NCI-H748 treated with DMSO at 0.1 percent for 48 hours (cell line): ENCODE results near the gene EIF6.
A peak's percentile ranks its signal among the peaks of the same experiment; 100 is the strongest.
"Not testable (repeated sequence)": the region's sequence is repeated elsewhere in the genome, so short reads cannot be mapped to it uniquely, and the experiment has no call there.

ENCODE experiments used
- DNase-seq: peaks from one replicate; lab custom pipeline; 2025; lab: John Stamatoyannopoulos, UW

The EIF6 gene

DNA sequence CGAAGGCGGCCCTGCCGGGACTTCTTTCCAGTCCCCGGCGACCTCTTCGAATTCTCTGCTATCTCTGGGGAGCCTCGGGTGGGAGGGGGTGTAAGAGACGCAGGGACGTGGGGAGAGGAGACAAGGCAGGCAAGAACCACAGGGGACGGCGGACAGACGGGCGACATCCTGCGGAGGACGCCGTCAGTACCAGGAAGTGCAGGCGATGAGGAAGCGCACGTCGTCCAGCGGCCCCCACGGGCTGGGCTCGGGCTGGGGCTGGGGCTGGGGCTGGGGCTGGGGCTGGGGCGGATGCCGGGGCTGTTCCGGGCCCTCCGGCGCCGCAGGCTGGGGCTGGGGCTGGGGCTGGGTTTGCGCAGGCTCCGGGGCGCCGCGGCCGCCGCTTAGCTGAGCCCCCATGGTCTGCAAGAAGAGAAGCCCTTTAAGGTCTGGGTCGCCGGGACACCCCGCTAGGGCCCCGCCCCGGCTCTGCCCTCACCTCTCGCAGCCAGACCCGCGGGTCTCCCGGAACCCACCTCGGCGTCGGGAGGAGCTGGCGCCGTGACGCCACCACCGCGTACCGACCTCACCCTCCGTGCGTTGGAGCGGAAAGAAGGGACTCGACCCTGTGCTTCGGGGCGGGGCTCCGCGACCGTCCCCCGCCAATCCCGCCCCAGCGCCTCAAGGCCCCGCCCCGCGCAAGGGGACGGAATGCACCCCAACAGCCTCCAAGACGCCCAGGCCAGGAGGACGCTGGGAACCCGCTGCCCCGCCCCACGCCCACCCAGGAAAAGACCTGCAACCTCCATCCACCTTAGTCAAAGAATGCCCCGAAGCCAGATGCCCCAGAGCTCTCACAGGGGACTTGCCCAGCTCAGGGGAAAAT, 6.8 kb downstream of the EIF6 start, which contains the start of gene MMP24OS:
Gene MMP24OS (minus strand): TSS at position 592 of the 865 bp plus-strand sequence. CDS start 193 bp downstream, at position 399.
- DNase-seq: peak; percentile 76

DNA sequence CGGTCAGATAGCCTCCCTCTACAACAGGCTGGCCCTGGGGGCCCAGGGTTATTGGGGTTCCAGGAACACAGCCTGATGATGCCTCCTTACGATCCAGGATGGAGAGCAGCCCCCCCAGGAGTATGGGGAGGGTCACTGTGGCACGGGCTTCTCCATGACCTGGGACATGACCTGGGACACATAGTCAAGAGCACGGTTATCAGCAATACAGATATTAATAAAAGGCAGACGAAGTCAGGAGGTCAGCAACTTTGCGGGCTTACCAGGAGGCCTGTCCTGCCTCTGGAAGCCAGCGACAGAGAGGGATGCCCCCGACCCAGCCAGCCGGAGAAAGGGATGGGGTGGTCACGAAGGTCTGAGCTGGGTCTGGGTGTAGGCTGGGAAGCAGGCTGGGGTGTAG, 7.4 kb downstream of the EIF6 start:
- DNase-seq: no peak

DNA sequence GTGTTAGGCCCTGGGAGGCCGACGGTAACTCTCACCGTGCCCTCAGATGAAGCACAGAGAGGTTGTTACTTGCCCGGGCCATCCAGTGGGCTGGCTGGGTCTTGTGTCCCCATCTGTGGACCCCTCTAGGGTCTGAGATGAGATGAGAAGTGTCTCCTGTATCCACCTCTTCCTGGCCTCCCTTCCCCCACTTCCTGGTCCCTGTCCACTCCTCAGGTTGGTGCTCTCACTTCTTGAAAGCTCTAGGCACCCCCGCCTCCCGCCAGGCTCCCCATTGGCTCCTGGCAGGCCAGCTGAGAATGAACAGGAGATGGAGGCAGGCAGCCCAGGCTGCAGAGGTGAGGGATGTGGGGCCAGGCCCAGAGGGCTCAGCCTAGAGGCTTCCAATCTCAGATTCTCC, 8.2 kb downstream of the EIF6 start:
- no peak for DNase-seq

DNA sequence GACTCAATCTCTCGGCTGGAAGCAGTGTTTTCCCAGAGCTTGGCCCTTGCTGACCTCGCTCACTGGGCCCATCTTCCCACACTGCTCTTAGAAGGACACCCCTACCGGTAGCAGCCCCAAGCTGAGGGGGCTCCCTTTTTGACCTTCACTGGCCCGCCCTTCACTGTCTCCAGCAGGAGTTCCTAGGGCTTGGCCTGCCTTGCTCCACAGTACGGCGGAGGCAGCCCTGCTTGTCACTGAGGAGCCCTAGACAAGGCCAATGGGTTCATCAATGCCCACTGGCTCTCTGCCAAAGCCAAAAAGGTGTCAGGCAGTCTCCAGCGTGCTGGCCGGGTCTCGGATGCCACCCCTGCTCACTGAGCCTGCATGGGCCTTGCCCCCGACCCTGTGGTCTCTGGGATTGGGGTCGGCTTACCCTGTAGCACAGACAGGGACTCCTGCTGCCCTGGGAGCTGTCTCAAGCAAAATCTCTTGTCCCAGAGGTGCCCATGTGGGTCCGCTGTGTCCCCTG, 8.8 kb downstream of the EIF6 start:
- no peak for DNase-seq

DNA sequence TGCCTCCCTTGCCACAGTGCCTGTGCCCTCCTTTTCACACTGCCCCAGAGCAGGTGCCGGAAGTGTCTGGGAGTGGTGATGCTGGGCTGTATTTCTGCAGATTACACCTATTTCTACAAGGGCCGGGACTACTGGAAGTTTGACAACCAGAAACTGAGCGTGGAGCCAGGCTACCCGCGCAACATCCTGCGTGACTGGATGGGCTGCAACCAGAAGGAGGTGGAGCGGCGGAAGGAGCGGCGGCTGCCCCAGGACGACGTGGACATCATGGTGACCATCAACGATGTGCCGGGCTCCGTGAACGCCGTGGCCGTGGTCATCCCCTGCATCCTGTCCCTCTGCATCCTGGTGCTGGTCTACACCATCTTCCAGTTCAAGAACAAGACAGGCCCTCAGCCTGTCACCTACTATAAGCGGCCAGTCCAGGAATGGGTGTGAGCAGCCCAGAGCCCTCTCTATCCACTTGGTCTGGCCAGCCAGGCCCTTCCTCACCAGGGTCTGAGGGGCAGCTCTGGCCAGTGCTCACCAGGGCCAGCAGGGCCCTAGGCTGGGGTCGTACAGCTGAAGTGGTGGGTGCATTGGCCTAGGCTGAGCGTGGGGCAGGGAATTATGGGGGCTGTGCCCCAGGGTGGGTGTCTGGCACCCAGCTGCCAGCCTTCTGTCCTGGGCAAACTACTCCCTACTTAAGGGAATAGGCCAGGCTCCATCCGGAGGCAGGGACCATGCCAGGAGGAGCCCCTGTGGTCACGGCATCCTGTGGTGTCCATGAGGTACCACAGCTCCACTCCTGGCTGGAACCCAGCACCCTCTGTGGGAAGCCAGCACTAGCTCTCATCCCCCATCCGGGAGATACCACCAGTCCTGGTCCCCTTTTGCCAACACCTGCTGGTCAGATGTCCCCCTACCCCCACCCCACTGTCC, 10.1 kb downstream of the EIF6 start:
- DNase-seq: no peak

DNA sequence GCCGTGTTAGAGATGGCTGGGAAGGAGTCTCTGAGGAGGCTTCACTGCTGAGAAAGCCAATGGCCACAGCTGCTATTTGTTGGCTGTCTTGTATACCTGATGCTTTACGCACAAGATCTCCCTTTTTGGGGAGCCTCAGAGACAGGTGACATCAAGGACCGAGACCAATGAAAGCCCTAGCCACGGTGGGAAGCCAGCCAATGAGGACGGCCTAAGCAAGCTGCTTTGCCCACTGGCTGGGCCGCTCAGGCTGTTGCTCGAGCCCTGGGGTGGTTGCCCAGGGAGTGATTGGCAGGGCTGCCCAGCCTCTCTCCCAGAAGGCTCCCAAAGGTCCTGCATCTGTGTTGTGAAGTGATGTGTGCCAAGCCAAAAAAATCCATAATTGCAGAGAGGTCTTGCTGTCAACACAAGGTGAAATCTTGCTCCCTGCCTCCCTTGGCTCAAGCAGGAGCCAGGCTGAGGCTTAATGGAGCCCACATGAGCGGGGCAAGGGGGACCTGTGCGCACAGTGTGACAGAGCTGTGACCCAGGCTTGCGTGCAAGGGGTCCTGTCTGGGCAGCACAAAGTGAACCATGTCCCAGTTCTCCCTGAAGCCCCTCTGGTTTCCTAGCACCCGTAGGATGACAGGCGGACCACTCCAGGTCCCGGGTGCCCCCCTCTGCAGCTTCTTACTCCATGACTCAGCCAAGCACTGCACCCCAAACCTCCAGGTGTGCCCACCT, 11.0 kb downstream of the EIF6 start:
- DNase-seq: no peak

DNA sequence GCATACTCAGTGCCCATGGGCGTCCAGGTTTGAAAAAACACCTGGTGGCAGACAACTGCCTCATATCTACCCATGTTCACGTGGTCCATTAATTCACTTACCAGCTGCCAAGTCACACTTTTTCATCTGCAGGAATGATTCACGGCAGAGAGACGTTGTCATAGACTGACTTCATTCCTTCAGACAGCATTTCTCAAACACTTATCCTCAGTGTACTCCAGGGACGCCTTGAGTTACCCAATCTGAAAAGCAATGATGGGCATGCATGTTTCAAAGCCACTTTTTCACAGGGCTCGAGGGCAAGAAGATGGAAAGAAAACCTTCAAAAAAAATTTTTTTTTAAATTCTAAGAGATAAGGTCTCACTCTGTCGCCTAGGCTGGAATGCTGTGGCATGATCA, 12.7 kb downstream of the EIF6 start:
- DNase-seq: no peak

DNA sequence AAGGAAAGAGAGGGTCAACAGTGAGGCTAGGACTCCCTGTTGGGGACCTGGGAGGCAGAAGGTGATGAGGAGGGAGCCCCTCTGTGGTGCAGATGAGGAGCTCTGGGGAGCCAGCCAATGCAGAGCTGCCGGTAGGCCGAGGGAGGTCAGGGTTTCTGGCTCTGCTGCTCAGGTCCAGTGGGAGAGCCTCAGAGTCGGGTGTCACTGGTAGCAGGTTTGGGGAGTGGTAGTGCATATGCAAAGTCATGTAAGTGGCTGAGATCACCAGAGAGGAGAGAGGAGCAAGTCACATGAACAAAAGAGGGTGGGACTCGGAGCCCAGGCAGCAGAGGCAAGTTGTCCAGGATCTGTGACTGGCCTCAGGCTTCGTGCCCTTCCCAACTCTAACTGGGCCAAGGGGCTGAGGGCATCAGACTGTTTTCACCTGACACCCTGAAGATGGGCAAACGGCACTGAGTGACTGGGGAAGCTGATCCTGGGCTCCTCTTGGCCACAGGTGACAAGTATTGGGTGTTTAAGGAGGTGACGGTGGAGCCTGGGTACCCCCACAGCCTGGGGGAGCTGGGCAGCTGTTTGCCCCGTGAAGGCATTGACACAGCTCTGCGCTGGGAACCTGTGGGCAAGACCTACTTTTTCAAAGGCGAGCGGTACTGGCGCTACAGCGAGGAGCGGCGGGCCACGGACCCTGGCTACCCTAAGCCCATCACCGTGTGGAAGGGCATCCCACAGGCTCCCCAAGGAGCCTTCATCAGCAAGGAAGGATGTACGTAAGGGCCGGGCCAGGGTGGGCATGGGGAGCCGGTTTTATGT, 13.3 kb downstream of the EIF6 start:
- no peak for DNase-seq

DNA sequence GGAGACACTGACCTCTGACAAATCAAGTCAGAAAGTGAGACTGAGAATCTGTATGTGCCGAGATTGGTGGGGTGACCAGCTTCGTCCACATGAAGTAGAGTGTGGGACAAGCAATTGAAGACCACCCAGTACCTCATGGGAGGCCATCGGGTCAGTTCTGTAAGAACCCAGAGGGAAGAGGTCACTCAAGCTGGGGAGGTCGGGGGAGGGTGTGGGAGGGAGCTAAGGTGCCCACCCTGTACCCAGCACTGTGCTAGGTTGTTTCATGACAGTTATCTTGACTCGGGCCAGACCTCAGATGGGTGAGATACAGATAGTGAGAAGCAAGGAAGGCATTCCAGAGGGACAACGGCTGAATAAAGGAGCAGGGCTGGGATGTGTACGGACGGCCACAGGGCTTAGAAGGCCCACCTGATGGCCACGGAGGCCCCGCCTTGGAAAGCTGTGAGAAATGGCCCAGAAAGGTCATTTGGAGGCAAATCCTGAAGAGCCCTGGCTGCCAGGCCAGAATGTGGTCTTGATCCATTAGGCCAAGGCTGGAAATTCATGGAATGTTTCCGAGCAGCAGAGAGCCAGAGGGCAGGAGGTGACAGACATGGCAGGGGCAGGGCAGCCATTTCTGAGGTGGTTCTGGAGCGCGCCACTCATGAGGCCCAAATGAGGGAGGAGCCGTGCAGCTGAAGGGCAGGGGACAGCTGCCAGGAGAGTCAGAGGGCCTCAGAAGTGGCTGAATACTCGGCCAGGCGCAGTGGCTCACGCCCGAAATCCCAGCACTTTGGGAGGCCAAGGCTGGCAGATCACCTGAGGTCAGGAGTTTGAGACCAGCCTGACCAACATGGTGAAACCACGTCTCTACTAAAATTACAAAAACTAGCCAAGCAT, 14.3 kb downstream of the EIF6 start:
- no peak for DNase-seq

DNA sequence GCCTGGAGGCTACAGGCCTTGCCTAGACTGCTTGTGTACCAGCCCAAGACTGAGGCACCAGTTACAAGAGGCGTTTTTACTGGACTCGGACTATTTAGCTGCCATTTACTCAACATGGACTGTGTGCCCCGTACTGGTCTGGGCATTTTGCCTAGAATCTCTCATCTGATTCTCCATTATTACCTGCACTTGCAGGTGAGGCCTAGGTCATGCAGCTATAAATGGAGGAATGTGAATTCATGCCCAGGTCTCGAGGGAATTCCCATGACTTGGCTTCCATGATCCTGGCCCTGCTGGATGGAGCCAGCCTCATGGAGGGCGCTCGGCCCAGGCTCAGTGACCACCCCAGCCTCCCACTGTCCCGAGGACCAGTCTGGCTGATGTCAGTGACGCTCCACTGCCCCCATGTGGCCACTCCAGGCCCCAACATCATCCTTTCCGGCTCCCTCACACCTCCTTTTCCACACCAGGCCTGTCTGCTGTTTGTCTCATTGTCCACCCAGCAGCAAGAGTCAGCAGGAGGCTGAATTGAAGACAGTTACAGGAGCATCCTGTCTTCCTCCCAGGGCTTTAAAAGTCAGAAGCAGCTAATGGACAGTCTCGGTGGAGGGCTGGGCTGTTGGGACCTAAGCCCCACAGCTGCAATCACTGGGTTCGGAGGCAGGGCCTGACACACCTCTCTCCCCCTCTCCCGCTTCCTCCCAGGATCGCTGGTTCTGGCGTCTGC, 15.4 kb downstream of the EIF6 start:
- DNase-seq: peak; percentile 9

DNA sequence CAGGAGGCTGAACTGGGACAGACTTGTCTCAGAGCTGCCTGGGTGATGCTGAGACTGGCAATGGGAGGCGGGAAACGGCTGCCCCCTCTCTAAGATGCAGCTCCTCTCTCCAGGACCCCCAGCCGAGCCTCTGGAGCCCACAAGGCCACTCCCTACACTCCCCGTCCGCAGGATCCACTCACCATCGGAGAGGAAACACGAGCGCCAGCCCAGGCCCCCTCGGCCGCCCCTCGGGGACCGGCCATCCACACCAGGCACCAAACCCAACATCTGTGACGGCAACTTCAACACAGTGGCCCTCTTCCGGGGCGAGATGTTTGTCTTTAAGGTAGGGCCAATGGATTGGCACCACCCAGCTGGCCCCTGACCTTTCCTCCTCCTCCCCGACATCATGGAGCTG, 17.5 kb downstream of the EIF6 start:
- DNase-seq: no peak

DNA sequence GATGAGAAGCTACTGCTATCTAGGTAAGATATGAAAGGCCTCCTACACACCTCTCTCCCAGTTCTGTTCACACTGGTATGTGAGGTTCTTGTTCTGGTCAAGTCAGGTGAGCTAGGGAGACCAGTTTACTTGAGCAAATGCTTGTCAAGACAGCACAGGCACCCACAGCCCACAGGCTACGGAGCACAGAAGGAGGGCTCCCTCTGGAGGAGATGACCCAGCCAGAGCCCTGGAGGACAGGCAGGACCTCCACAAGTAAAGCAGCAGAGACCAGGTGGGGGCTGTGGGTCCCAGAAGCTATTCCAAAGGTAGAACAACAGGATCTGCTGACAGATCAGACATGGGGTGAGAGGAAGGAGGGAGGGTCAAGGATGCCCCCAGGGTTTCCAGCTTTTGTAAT, 19.8 kb downstream of the EIF6 start:
- no peak for DNase-seq

DNA sequence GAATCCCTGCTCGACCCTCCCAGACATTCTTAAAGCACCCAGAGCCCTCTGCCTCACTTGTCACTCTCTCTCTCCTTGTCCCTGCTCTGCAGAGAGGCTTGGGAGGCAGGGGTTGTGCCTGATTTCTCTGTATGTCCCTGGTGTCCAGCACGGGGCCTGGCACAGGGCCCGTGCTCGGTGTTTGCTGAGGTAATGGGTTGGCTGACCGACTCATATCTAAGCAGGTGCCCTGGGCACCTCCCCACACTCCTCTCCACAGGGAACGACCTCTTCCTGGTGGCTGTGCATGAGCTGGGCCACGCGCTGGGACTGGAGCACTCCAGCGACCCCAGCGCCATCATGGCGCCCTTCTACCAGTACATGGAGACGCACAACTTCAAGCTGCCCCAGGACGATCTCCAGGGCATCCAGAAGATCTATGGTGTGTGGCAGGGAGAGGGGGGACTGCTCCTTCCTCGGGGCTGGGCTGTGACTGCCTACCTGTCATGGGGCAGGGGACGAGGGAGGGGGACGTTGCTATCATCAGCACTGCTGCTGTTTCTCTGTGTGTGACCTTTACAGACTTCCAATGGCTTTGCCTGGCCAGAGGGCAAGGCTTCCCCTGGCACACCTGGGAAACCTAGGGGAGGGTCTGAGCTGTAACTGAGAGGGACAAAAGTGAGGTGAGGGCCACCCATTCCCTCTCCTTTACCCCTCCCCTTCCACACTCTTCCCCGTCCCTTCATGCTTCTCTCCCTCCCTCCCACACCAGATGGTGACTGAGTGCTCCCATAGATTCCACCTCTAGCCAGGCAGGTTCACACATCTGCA, 20.8 kb downstream of the EIF6 start:
- DNase-seq: no peak

DNA sequence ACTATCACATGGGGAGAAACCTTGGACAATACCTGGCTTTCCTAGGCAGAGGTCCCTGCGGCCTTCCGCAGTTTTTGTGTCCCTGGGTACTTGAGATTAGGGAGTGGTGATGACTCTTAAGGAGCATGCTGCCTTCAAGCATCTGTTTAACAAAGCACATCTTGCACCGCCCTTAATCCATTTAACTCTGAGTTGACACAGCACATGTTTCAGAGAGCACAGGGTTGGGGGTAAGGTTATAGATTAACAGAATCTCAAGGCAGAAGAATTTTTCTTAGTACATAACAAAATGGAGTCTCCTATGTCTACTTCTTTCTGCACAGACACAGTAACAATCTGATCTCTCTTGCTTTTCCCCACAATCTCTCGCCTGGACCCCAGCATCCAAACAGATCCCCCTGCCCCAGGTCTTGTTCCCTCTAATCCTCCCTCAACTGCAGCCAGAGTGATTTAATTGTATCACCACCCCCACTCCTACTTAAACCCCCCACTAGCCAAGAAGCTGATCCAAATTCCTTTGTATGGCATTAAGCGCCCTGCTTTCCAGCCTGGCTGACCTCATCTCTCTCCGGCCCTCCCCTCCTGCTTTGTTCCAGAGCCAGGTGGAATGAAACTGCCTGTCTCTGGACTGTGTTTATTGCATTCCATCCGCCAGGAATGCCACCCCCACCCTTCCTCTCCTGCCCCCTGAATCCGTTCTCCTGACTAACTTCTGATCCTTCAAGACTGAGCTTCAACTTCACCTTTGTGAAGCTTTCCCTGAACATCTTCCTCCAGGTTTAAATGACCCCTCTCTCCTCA, 21.6 kb downstream of the EIF6 start:
- not testable (repeated sequence) for DNase-seq

DNA sequence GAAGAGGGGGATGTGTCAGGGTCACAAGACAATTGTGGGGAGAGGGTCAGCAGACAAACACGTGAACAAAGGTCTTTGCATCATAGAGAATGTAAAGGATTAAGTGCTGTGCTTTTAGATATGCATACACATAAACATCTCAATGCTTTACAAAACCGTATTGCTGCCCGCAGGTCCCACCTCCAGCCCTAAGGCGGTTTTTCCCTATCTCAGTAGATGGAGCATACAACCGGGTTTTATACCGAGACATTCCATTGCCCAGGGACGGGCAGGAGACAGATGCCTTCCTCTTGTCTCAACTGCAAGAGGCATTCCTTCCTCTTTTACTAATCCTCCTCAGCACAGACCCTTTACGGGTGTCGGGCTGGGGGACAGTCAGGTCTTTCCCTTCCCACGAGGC, 22.3 kb downstream of the EIF6 start:
- DNase-seq: not testable (repeated sequence)

DNA sequence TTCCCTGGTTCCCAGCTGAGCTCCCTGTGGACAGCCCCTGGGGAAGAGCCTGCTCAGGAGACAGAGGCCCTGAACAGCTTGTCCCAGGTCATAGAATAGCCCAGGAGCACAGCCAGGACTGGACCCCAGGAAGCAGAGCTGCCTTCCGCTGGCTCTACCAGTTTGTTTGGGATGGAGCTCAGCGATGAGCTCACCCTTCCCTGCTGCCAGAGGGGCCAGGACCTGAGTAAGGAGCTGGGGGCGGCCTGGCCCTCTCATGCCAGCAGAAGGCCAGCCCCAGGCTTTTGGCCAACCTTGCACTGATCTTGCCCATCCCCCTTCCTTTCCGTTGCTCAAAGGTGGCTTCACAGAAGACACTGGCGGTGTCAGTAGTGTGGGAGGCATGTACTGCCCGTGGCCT, 24.1 kb downstream of the EIF6 start:
- no peak for DNase-seq

DNA sequence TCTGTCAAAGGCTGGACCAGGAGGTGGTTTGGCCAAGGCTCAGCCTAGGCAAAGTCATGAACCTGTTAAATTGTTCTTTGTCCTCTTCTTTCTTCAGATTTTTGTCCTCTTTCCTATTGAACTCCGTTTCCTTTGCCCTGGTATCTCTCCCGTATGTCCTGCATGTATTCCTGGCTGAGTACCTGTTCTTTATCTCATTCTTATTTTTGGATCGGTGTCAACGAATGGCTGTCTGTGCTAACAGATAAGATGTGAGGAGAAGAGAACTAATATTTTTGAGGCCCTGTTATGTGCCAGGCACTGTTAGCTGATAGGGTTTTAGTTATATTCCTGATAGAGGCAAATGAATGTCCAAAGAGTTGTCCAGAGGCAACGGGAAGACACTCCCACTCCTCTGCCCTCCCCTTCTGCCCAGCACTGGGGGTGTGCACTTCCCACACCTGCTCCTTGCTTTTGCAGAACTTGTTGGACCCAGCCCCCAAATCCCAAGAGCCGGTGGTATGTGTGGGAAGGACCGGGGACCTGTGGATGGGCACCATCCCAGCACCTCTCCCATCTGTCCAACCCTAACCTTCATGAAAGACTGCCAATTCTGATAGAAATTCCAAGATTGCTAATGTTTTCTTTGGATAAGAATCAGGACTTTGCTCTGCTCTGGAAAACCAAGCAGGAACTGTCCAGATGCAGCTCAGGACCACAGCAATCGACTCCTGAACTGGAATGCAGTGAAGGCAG, 27.2 kb downstream of the EIF6 start:
- DNase-seq: no peak
